ENCODE measurements around the gene OR4M2. TPM values are rescaled to one million over a fixed set of nuclear protein-coding genes. Genes with fewer than 3 reads are reported as not detected.
"Not testable (repeated sequence)": the region's sequence is repeated elsewhere in the genome, so short reads cannot be mapped to it uniquely, and the experiment has no call there.

The OR4M2 gene
- total and polyA plus RNA-seq, 2 of the 4 experiments (the other 2 are of a cell fraction) = not detected

GRCh38 chr15:22099289-22099891, 19.1 kb downstream of the OR4M2 start:
- H3K4me3 ChIP-seq (ENCODE audit: insufficient read depth, low read depth, low read length); H3K9me3 ChIP-seq (ENCODE audit: control insufficient read depth, insufficient read depth, low read length); H3K9me1 ChIP-seq (ENCODE audit: insufficient read depth, low read length); H3K14ac ChIP-seq (replicated peaks; ENCODE audit: low read depth, low read length); H3K18ac ChIP-seq (ENCODE audit: low read depth, low read length); BruUV-seq (replicated peaks); H4K5ac ChIP-seq (ENCODE audit: low read depth, low read length); H2BK15ac ChIP-seq (ENCODE audit: low read depth, low read length); H2BK120ac ChIP-seq (ENCODE audit: low read depth, low read length); dilution Hi-C loops (cut with HindIII; ENCODE audit: low sequenced_read_pairs, unreplicated experiment); POLR2A ChIA-PET (ENCODE audit: unreplicated experiment); H3K4me2 ChIP-seq (ENCODE audit: low read depth, low read length); H2AK5ac ChIP-seq (ENCODE audit: low read depth, low read length); in situ Hi-C loops (cut with MboI; ENCODE audit: low sequenced_read_pairs); H4K8ac ChIP-seq (ENCODE audit: low read depth in 2 of 2, low read length in 2 of 2); H3K9ac ChIP-seq (ENCODE audit: low read depth, low read length); CTCF ChIA-PET; H3K56ac ChIP-seq (ENCODE audit: extremely low read depth, insufficient read depth, low read length); H3K79me1 ChIP-seq (ENCODE audit: low read depth in 1 of 2, low read length in 2 of 2); intact Hi-C loops (cut with micrococcal nuclease); DNase-seq; H2BK5ac ChIP-seq (ENCODE audit: low read depth, low read length, poor library complexity, severe bottlenecking); H4K91ac ChIP-seq (ENCODE audit: insufficient read depth, low read depth, low read length); H2AK9ac ChIP-seq (replicated peaks; ENCODE audit: low read depth, low read length, poor library complexity); H3K4me1 ChIP-seq (ENCODE audit: control insufficient read depth, insufficient read depth, low read length); H2AFZ ChIP-seq (replicated peaks; ENCODE audit: low read length, poor library complexity); H3K23ac ChIP-seq (ENCODE audit: low read depth, low read length); H3K27me3 ChIP-seq (ENCODE audit: control insufficient read depth, insufficient read depth, low read length); H3K36me3 ChIP-seq (ENCODE audit: control insufficient read depth, insufficient read depth, low read length); ATAC-seq (ENCODE audit: low read depth); H3K27ac ChIP-seq (ENCODE audit: insufficient read depth, low read length); H3K4ac ChIP-seq (ENCODE audit: low read depth, low read length); H2BK20ac ChIP-seq (ENCODE audit: low read depth, low read length); H4K20me1 ChIP-seq (ENCODE audit: insufficient read depth, low read length): not testable (repeated sequence)
- no CpG with 5 or more reads among the region's 17 CpGs for WGBS, 2 experiments (ENCODE audit: extremely low coverage in 2 of 2, insufficient read length in 1 of 2)

- H3K27me3 ChIP-seq (ENCODE audit: control insufficient read depth, insufficient read depth, low read length); H3K9me3 ChIP-seq (ENCODE audit: control insufficient read depth, insufficient read depth, low read length); H2AK9ac ChIP-seq (replicated peaks; ENCODE audit: low read depth, low read length, poor library complexity); H2BK120ac ChIP-seq (ENCODE audit: low read depth, low read length); H2BK5ac ChIP-seq (ENCODE audit: low read depth, low read length, poor library complexity, severe bottlenecking); H3K9me1 ChIP-seq (ENCODE audit: insufficient read depth, low read length); ATAC-seq (ENCODE audit: low read depth); H3K4me2 ChIP-seq (ENCODE audit: low read depth, low read length); POLR2A ChIA-PET (ENCODE audit: unreplicated experiment); in situ Hi-C loops (cut with MboI; ENCODE audit: low sequenced_read_pairs); H3K18ac ChIP-seq (ENCODE audit: low read depth, low read length); H3K4ac ChIP-seq (ENCODE audit: low read depth, low read length); H3K23ac ChIP-seq (ENCODE audit: low read depth, low read length); H2AK5ac ChIP-seq (ENCODE audit: low read depth, low read length); H4K8ac ChIP-seq (ENCODE audit: low read depth in 2 of 2, low read length in 2 of 2); H2AFZ ChIP-seq (replicated peaks; ENCODE audit: low read length, poor library complexity); H4K20me1 ChIP-seq (ENCODE audit: insufficient read depth, low read length); H3K56ac ChIP-seq (ENCODE audit: extremely low read depth, insufficient read depth, low read length); H3K9ac ChIP-seq (ENCODE audit: low read depth, low read length); dilution Hi-C loops (cut with HindIII; ENCODE audit: low sequenced_read_pairs, unreplicated experiment); H2BK20ac ChIP-seq (ENCODE audit: low read depth, low read length); DNase-seq; H2BK15ac ChIP-seq (ENCODE audit: low read depth, low read length); H3K14ac ChIP-seq (replicated peaks; ENCODE audit: low read depth, low read length); H3K36me3 ChIP-seq (ENCODE audit: control insufficient read depth, insufficient read depth, low read length); CTCF ChIA-PET; H3K27ac ChIP-seq (ENCODE audit: insufficient read depth, low read length); H3K4me1 ChIP-seq (ENCODE audit: control insufficient read depth, insufficient read depth, low read length); H3K79me1 ChIP-seq (ENCODE audit: low read depth in 1 of 2, low read length in 2 of 2); H4K91ac ChIP-seq (ENCODE audit: insufficient read depth, low read depth, low read length); BruUV-seq (replicated peaks); H3K4me3 ChIP-seq (ENCODE audit: insufficient read depth, low read depth, low read length); H4K5ac ChIP-seq (ENCODE audit: low read depth, low read length); intact Hi-C loops (cut with micrococcal nuclease): not testable (repeated sequence)
- WGBS, 2 experiments (ENCODE audit: extremely low coverage in 2 of 2, insufficient read length in 1 of 2) = no CpG with 5 or more reads among the region's 5 CpGs
These were observed 41.7 kb downstream of the OR4M2 start for GRCh38 chr15:22122033-22122432.

Measured in IMR-90 (cell line).